DMS79 (cell line): ENCODE measurements around the gene CRIP1.

Experiments used
- DNase-seq: peaks from one replicate; lab custom pipeline; 2025; lab: John Stamatoyannopoulos, UW

CRIP1 gene

GRCh38 chr14:105450864-105451720 is 35.6 kb upstream of the CRIP1 start:
- DNase-seq = no peak

- no peak for DNase-seq
Measured at GRCh38 chr14:105452963-105453362, 33.7 kb upstream of the CRIP1 start.

- DNase-seq = no peak
Measured at GRCh38 chr14:105453847-105454246, 32.8 kb upstream of the CRIP1 start.

- no peak for DNase-seq
Measured at GRCh38 chr14:105455086-105455640, 31.5 kb upstream of the CRIP1 start.

DNA sequence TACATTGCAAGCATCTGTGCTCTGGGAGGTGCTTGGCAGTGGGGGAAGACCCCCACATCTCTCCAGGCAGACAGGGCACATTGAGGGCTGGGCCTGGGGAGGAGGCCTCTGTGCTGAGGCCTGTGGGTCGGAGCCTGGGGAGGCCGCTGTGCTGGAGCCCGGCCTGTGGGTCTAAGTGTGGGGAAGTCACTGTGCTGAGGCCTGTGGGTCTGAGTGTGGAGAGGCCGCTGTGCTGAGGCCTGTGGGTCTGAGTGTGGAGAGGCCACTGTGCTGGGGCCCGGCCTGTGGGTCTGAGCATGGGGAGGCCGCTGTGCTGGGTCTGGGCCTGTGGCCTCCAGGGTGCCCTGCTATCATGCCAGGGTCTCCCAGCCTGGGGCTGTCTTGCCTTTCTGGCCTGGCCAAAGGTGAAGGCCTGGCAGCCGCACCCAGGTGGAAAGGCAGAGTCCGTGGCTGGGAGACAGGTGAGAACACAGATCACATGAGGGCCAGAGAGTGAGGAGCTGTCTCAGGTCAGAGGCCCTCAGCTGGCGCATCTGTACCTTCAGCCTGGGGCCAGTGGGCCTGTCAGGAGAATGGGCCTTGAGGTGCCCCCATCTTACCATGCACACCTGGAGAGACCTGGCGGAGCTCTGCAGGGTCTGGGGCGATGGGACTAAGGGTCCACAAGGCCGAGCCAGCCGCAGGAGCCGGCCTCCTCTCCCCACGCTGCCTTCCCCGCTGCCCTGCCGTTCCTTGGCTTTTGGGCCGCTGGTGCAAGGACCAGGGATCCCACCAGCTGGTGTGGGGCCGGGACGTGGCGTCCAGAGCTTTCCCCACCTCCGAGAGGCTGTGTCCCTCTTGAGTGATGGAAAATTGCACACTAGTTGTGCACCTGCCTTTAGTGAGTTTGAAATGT is 30.7 kb upstream of the CRIP1 start:
- DNase-seq = no peak

- DNase-seq = no peak
Measured at GRCh38 chr14:105456736-105457617, 29.7 kb upstream of the CRIP1 start.

GRCh38 chr14:105458010-105458409 is 28.7 kb upstream of the CRIP1 start:
- no peak for DNase-seq

GRCh38 chr14:105458571-105458970 is 28.1 kb upstream of the CRIP1 start:
- no peak for DNase-seq

GRCh38 chr14:105460116-105460515 is 26.6 kb upstream of the CRIP1 start:
- no peak for DNase-seq

- DNase-seq = no peak
Measured at GRCh38 chr14:105460616-105461015, 26.1 kb upstream of the CRIP1 start.

GRCh38 chr14:105461903-105462302 is 24.8 kb upstream of the CRIP1 start:
- DNase-seq = no peak

DNA sequence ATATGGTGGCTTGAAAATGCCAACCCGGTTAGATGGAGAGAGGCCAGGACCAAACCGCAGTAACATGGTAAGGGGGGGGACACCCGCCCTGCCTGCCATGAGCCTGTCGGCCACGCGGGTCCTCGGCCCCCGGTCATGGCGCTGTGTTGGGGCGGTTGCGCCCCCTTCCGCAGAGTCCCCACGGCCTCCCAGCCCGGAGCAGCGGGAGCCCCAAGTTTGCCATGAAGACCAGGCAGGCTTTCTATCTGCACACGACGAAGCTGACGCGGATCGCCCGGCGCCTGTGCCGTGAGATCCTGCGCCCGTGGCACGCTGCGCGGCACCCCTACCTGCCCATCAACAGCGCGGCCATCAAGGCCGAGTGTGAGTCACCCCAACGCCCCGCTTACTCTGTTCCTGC is 22.2 kb upstream of the CRIP1 start:
- no peak for DNase-seq

DNA sequence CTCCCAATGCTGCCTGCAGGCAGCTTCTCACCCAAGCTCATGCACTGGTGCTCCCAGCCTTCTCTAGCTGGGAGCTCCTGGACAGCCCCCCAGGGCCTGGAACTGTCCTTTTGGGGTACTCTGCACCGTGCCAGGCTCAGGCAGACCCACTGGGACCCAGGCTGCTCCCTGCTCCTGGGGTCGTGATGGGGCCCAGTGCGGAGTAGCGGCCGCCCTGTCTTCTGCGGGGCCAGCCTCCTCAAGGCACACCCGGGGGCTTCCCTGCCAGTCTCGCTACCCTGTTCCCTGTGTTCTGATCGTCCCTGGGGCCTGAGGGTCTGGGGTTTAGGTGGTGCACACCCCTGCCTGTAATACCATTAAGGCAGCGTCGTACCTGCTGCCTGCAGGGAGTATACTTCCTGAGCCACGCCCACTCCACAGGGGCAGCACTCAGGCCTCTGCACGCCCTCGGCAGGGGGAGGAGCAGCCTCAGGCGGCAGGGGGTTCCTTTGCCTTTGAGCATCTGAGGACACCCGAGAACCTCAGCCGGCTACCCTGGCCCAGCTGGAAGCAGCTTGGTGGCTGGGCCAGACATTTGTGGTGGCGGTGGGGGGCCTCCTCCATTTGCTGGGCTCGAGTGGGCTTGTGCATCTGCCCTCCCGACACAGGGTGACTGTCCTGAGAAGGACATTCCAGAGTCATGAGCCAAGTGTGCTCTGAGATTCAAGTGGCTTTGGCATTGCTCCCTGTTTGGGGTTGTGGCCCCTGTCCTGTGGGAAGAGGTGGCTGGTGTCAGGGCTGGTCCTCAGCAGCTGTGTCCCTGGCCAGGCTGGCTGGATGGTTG is 21.3 kb upstream of the CRIP1 start:
- DNase-seq = peak; percentile 91

GRCh38 chr14:105466531-105467248 is 20.0 kb upstream of the CRIP1 start:
- no peak for DNase-seq

- DNase-seq = no peak
Measured at GRCh38 chr14:105467249-105467941, 19.3 kb upstream of the CRIP1 start.

GRCh38 chr14:105467942-105468471 is 18.7 kb upstream of the CRIP1 start:
- no peak for DNase-seq

DNA sequence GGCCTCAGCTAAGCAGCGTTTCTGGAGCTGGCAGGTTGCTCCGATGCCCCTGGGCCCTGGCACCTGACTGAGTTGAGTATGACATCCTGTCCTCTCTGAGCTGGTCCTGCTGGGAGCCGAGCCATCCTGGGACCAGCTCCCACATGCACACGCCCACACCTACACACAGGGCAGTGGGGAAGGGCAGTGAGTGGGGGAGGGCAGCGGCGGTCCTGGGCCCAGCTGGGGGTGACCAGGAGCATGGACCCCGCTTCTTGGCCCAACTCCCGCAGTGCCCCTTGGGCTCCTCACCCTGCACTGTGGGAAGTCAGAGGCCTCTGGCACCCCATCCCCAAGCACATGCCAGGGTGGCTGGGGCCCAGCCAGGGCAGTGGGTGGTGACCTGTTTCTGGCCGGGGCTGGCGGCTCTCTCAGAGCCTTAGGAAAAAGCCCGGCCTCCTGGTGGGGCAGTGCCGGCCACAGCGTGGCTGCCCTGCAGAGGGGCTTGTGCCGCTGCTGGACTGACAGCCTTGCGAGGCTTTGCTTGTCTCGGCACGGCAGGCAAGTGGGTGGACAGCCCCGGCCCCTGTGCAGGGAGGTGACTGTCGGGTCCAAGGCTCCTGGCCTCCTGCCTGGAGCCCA is 18.0 kb upstream of the CRIP1 start:
- DNase-seq = no peak

GRCh38 chr14:105469456-105470349 is 17.0 kb upstream of the CRIP1 start:
- DNase-seq = no peak
